MG63 (cell line): ENCODE results near the gene WDR18. TPM values are rescaled to one million over a fixed set of nuclear protein-coding genes. Genes with fewer than 3 reads are reported as not detected.

ENCODE experiments used
- DNase-seq: peaks from one replicate; pipeline ENCODE4 v3.0.0-alpha.2; 2020
- H3K27me3 ChIP-seq: fragments of 250-450 bp; sonication (Bioruptor Pico); 2 replicates; pipeline ENCODE4 v1.5.1; 2020; ENCODE audit warnings: mild to moderate bottlenecking, moderate library complexity
- H3K36me3 ChIP-seq: fragments of 250-450 bp; sonication (Bioruptor Pico); 2 replicates; pipeline ENCODE4 v1.5.1; 2020; ENCODE audit warnings: mild to moderate bottlenecking, moderate library complexity
- H3K4me3 ChIP-seq: fragments of 250-450 bp; sonication (Bioruptor Pico); 2 replicates; pipeline ENCODE4 v1.5.1; 2020; ENCODE audit warnings: mild to moderate bottlenecking, moderate library complexity
- H3K9me3 ChIP-seq: fragments of 250-450 bp; sonication (Bioruptor Pico); 2 replicates; pipeline ENCODE4 v1.5.1; 2020; ENCODE audit warnings: mild to moderate bottlenecking, moderate library complexity
- total RNA-seq: library from RNA; depleted of rRNA; stranded (reverse); fragments of >200 nt; shearing (Covaris generic); gene quantifications from 2 replicates; pipeline ENCODE4 v1.2.3, GENCODE V29; 2014; ENCODE audit warnings: low replicate concordance

The WDR18 gene
- total RNA-seq, 1 experiment from 2014 or later: 61.8 TPM

DNA sequence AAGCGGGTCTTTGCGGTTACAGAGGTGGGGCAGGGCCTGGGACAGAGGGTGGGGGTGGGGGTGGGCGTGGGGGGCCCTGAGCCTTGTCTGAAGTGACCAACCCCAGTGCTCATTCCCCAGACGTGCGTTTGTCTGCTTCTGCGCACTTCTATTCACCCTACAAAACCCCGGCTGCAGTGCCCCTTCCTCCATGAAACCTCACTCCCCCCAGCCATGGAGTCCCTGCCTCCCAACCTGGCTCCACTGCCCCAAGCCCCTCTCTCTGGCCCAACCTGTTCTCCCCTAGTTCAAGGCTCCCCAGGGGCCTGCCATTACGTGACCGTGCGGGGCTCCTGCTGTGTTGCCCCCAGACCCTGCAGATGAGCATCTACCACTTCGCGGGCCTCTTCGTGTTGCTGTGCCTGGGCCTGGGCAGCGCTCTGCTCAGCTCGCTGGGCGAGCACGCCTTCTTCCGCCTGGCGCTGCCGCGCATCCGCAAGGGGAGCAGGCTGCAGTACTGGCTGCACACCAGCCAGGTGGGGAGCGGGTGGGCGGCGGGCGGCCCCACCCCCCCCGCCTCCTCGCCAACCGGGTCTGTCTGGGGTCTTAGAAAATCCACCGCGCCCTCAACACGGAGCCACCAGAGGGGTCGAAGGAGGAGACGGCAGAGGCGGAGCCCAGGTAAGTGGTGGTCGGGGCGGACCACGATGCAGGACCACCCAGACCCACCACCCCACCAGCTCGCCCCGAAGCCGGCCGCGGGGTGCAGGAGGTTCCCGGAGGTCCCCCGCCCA is 24.3 kb downstream of the WDR18 start:
- DNase-seq: no peak
- Histone ChIP-seq H3K27me3 (no peaks in the 10 kb centered on the region), H3K4me3 (no peak overlapping the region), H3K36me3 (no peaks in the 10 kb centered on the region), H3K9me3 (no peaks in the 10 kb centered on the region)

DNA sequence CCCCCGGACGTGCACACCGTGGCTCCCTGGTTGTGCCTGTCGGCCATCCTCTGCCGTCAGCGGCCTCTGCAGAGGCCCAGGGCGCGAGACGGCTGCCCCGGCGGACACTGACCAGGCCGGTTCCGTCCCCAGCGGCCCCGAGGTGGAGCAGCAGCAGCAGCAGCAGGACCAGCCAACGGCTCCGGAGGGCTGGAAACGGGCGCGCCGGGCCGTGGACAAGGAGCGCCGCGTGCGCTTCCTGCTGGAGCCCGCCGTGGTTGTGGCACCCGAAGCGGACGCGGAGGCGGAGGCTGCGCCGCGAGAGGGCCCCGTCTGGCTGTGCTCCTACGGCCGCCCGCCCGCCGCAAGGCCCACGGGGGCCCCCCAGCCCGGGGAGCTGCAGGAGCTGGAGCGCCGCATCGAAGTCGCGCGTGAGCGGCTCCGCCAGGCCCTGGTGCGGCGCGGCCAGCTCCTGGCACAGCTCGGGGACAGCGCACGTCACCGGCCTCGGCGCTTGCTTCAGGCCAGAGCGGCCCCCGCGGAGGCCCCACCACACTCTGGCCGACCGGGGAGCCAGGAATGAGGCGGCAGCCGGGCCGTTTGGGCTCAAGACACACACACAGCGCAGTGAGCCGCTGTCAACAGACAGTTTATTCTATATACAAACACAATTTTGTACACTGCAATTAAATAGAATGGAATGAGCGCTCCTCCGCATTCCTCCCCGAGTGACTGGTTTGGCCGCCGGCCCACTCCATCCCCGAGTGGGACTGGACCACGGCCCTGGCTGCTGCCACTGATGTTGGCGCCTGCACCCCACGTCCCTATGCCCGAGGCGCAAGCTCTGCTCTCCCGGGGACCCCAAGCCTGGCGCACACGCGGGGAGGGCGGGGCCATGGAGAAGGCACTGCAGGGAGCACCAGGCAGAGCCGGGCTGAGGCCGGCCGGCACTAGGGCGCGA is 25.2 kb downstream of the WDR18 start:
- Histone ChIP-seq H3K9me3 (no peaks in the 10 kb centered on the region), H3K27me3 (no peaks in the 10 kb centered on the region), H3K36me3 (no peaks in the 10 kb centered on the region), H3K4me3 (no peak overlapping the region)
- no peak for DNase-seq

DNA sequence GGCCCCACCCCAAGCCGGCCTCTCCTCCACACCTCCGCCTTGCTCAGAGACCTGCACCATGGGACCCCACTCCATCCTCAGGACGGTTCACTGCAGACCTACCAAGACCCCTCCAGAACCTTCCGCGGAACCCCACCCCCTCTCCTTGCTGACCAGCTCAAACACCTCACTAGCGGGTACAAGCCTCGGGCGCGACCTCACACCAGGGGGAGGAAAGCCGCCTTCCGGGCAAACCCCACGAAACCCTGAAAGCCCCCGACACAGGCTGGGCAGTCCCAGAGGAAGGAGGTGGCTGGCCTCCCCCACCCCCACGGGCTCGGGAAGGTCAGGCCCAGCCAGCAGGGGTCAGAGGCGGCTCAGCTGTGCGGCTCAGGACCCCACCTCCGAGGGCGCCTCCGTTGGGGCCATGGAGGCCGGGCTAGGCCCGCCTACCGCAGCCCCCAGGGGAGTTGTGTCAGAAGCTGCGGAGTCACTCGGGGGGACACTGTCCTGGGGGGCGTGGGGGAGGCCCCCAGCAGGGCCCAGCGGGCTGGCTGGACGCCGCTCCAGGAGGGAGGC is 25.9 kb downstream of the WDR18 start:
- Histone ChIP-seq H3K27me3 (no peaks in the 10 kb centered on the region), H3K36me3 (no peaks in the 10 kb centered on the region; the same call in 1 of the 2 replicates)
- DNase-seq: no peak

DNA sequence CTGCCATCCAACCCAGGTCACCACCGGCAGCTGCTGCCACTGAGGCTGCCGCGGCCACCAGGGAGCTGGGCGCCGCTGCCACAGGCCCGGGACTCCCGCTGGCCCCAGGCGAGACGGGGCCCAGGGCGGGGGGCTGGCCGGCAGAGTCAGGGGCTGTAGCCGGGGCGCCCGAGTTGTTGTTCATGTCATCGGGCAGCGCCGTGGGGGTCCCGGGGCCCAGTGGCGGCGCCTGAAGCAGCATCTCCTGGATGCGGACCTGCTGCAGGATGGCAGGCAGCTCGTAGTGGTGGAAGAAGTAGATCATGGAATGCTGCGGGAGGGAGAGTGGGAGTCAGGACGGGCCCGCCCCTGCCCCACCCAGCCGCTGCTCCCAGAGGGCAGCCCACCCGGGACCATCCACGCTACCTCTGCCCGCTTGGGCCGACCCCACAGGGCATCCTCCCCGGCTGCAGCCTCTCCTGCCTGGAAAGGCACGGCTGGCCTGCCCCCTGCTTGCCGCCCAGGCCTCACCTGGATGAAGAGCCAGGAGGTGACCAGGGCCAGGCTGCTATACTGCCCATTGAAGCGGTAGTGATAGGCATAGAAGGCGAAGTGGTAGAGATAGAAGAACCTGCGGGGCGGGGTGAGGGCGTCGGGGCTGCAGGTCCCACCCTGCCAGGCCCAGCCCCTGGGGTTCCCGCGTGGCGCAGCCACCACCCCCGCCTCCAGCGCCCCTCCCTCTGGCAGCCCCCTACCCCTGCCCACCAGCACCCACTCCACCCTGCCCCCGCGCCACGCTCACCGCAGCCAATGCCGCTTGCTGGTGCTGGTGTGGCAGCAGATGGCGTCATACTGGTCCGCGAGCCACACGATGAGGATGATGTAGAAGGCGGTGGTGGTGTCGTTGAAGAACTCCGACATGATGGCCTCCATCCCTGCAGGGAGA is 26.7 kb downstream of the WDR18 start:
- Histone ChIP-seq H3K4me3 (no peak overlapping the region), H3K36me3 (no peaks in the 10 kb centered on the region; the same call in 1 of the 2 replicates), H3K27me3 (no peaks in the 10 kb centered on the region), H3K9me3 (no peaks in the 10 kb centered on the region)
- DNase-seq: no peak

More for the DNA sequence above, 25.9 kb downstream of the WDR18 start:
- no peak overlapping the region for H3K4me3 ChIP-seq
- no peaks in the 10 kb centered on the region for H3K9me3 ChIP-seq

DNA sequence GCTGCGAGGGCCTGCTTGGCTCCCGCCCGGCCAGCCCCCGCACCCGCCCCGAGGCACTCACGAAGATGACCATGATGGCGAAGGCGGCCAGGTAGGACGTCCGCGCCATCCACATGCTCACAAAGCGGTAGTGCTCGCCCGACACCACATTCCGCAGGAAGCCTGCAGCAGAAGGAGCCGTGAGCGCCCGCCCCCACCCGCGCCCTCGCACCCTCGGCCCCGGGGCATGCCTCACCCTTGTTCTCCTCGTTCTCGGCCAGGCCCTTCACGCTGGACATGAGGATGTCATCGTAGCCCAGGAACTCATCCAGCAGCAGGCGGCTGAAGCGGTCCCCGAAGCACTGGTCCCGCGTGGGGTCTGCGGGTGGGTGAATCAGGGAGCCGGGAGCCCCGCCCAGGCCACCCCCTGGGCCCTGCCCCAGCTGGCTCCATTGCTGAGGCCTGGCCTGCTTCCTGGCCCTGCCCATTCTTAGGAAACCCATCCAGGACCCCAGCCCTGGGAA is 27.7 kb downstream of the WDR18 start:
- H3K36me3 ChIP-seq: no peaks in the 10 kb centered on the region; the same call in 1 of the 2 replicates
- DNase-seq: no peak
- no peak overlapping the region for H3K4me3 ChIP-seq
- no peaks in the 10 kb centered on the region for H3K27me3 ChIP-seq
- no peaks in the 10 kb centered on the region for H3K9me3 ChIP-seq

DNA sequence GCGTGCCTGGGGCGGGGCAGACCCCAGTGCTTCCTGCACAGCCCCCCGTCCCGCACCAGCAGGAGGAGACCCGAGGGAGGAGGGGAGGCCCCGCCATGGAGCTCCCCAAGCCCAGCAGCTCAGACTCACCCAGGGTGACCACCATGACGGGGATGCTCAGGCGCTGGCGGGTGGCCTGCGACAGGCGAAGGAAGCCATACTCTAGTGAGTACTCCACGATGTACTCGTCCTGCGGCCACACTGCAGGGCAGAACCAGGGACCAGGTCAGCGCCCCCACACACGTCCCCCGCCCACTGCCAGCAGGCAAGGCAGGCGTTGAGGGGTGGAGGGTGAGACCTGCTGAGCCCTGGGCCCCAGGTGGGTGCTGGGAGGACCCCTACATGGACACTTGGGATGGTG is 28.2 kb downstream of the WDR18 start:
- no peaks in the 10 kb centered on the region; the same call in 1 of the 2 replicates for H3K36me3 ChIP-seq
- H3K4me3 ChIP-seq: no peak overlapping the region
- H3K27me3 ChIP-seq: no peaks in the 10 kb centered on the region
- DNase-seq: no peak
- no peaks in the 10 kb centered on the region for H3K9me3 ChIP-seq

DNA sequence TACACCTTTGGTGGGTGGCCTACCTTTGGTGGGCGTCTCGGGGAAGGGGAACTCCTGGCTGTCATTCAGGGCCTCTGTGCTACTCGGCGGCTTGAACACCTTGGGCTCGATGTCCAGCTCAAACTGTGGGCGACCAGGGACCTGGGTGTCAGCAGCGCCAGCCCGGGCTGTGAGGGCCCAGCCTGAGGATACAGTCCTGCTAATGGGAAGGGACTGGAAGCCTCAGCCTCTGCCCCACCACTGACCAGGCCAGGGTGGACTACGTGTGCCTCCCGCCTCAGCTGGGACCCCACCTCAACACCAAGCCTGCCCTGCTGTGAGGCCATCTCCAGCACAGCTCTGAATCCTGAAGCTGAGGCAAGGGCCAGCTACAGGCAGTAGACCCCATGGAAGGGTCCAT is 29.1 kb downstream of the WDR18 start:
- no peaks in the 10 kb centered on the region; the same call in 1 of the 2 replicates for H3K36me3 ChIP-seq
- H3K4me3 ChIP-seq: no peak overlapping the region
- no peaks in the 10 kb centered on the region for H3K27me3 ChIP-seq
- H3K9me3 ChIP-seq: no peaks in the 10 kb centered on the region
- DNase-seq: no peak

DNA sequence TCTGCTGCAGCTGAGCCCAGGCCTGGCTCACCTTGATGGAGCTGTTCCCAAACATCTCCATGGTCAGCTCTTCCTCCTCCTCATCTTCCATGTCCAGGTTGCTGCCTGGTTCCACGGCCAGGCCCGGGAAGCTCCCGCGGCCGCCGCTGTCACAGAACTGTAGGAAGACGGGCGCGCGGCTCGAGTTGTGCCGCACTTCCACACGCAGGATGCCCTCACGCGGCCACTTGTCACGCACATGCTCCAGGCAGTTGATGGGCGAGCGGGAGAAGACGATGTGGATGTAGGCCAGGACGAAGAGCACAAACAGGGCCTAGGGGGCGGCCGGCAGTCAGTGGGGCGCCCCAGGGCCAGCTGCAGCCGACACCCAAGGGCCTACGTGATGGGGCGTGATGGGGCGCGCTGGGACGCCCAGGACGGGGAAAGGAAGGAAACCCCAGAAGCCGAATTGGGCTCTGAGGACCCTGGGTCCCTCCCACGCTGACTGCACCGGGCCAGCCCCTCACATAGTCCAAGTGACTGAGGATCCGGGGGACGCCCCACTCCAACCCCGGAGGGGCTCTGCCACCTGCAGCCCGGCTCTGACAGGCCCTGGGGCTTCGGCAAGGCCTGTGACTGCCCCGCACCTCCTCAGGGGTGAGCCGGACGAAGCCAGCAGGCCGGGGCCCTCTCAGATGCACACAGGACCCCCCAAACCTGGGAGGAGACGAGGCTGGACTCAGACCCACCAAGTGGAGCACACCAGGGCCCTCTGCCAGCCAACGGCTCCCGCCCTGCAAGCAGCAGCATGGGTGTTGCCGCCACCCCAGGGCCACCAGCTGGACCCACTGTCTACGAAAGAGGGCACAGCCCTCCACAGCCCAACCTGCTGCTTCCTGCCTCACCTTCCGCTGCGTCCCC is 30.3 kb downstream of the WDR18 start:
- no peaks in the 10 kb centered on the region for H3K27me3 ChIP-seq
- no peak for DNase-seq
- no peaks in the 10 kb centered on the region for H3K9me3 ChIP-seq
- H3K36me3 ChIP-seq: peaks cover 6% of the 10 kb centered on the region; the same call in 1 of the 2 replicates
- no peak overlapping the region for H3K4me3 ChIP-seq

DNA sequence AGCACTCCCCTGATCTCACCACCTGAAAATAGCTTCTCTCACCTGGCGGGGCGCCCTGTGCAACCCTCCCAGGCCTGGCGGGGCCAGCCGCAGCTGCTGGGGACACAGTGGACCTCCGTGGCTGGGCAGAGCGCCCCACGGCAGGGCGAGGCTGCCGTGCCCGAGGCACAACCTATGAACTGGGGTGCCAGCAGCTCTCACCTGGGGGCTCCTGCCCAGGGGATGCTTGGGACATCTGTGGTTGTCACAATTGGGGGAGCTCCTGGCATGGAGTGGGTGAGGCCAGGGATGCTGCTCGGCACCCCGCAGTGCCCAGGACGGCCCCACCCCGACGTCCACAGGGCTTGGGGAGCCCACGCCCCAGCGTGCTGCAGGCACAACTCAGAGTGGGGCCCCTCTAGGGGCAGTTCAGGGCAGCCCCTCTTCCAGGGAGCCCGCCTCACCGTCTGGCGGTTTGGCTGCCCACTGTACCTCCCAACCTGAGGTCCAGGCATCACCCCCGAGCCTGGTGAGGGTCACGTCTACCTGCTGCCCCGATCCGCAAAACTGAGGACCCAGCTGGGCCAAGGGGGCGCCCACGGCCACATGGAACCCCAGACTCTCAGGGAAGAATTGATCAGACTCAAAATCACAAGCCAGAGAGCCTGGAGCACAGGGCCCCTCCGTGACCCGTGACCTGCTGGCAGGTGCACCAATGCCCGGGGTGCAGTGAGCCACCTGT is 31.1 kb downstream of the WDR18 start:
- Histone ChIP-seq H3K36me3 (peaks cover 9% of the 10 kb centered on the region; the same call in 1 of the 2 replicates), H3K4me3 (no peak overlapping the region)
- DNase-seq: no peak

DNA sequence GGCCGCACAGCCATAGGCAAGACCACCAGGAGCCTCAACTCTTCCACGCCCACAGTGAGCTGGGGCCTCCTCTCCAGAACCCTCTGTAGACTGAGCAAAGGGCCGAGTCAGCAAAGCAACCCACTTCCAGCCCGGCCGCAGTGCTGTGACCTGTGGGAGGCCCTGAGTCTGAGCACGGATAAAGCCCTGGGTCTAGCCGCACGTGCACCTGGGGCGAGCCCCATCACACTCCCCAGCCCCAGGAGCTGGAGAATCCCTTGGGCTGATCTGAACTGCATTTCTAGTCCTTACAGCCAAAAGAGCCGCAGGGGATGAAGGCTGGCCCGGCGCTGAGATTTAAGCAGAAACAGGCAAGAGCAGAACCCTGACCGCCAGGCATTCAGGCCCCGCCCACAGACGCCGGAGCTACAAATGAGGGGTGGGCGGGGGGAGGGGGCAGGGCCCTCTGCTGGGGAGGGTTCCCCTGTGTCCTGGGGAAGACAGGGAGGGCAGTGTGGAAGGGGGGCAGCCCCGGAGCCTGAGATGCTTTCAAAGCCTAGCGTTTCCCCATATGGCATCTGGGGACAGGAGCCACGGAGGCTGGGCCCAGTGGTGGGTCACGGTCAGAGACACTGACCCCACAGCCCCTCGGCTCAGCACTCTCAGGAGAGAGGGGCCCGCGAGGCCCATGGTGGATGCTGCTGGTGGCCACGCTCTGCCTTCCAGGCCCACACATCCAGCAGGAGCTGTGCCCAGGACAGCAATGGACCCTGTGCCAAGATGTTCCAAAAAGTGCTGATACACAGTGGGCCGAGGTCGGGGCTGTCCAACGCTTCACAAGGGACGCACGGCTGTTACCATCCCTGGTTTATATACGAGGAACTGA is 31.9 kb downstream of the WDR18 start:
- H3K9me3 ChIP-seq: no peaks in the 10 kb centered on the region
- no peak overlapping the region for H3K4me3 ChIP-seq
- H3K27me3 ChIP-seq: no peaks in the 10 kb centered on the region
- no peak for DNase-seq
- H3K36me3 ChIP-seq: peaks cover 9% of the 10 kb centered on the region; the same call in 1 of the 2 replicates

More for the DNA sequence above, 31.1 kb downstream of the WDR18 start:
- Histone ChIP-seq H3K9me3 (no peaks in the 10 kb centered on the region), H3K27me3 (no peaks in the 10 kb centered on the region)

DNA sequence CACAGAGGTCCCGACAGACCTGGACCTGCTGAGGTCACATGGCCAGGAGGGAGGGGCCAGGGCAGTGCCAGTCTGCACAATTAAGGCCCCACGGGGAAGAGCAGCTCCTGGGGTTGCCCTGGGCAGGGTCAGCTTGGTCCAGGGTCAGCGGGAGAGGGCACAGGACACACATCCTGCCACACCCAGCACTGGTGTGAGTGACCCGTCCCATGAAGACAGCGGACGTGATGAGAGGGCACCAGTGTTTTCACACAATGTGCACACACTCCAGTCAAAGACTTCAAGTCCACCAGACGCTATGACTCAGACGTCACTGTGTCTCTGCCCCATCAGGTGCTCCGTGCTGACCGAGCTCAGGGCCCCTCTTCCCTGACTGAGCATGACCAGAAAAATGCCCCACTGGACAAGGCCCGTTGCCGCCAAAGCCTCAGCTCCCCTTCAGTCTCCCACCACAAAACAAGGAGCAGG is 32.5 kb downstream of the WDR18 start:
- H3K4me3 ChIP-seq: no peak overlapping the region

DNA sequence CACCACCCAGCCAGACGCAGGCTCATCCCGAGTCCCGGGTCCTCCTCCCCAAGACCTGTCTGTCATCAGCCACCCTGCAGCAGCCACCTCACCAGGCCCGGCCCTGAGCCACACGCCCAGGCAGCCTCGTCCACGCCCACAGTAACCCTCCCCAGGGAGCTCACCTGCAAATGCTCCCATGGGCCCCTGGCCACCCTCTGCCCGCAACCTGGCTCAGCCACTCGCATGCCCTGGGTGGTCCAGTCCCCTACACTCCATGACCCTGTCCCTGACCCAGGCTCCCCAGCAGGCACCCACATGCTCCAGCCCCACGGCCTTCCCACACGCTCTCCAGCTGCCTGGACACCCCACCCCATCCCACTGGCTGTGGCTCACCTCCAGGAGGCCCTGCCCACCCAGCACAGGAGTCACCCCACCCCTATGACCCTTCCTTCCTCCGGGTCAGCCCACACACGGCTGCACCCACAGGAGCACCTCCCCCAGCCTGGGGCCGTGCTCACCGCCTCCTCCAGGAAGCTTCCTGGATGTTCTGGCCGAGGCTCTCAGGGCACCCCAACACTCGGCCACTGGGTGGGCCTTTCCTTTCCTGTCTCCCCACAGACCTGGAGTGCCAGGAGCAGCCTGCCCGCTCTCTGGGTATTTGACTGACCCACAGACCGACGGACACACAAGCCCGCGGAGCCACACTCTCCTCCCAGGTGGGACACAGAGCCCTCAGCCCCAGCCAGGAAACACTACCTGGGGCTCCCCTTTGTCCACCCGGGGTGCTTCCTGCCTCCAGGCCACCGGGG is 33.2 kb downstream of the WDR18 start:
- Histone ChIP-seq H3K27me3 (no peaks in the 10 kb centered on the region), H3K4me3 (no peak overlapping the region), H3K9me3 (no peaks in the 10 kb centered on the region), H3K36me3 (peaks cover 9% of the 10 kb centered on the region; the same call in 1 of the 2 replicates)
- no peak for DNase-seq

More for the DNA sequence above, 32.5 kb downstream of the WDR18 start:
- no peaks in the 10 kb centered on the region for H3K9me3 ChIP-seq
- peaks cover 9% of the 10 kb centered on the region; the same call in 1 of the 2 replicates for H3K36me3 ChIP-seq
- no peak for DNase-seq
- no peaks in the 10 kb centered on the region for H3K27me3 ChIP-seq

DNA sequence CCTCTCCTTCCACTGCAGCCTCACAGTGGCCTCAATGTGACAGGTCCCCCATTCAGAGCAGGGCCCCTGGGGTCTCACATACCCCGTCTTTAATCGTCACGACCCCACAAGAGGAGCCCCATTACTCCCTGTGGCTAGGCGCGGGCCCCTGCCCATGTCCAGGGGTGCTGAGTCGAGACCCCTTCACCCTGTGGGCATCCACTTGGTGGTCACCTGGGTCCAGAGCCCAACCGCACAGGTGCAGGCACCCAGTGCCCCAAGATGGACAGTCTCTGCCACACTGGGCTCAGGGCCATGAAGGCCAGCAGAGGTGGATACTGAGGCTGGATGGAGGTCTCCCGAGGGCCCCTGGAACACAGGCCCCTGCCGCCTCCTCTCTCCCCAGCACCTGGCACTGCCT is 33.8 kb downstream of the WDR18 start:
- H3K27me3 ChIP-seq: no peaks in the 10 kb centered on the region
- H3K4me3 ChIP-seq: no peak overlapping the region
- DNase-seq: no peak
- H3K9me3 ChIP-seq: no peaks in the 10 kb centered on the region
- peaks cover 9% of the 10 kb centered on the region; the same call in 1 of the 2 replicates for H3K36me3 ChIP-seq
